ENCODE measurements around the gene CNOT4.

- TF ChIP-seq ZBTB46 (CRISPR knock-in tag; IDR thresholded peaks at IDR 0.05; ENCODE audit: borderline replicate concordance) (no peak), EP300 (IDR thresholded peaks at IDR 0.05; ENCODE audit: low read depth in 2 of 2, low read length in 2 of 2) (no peak), EP300 (CRISPR knock-in tag; IDR thresholded peaks at IDR 0.05; ENCODE audit: borderline replicate concordance) (no peak), ZNF354B (CRISPR knock-in tag; IDR thresholded peaks at IDR 0.05) (no peak), USF2 (IDR thresholded peaks at IDR 0.05; ENCODE audit: low read depth, low read length) (no peak), USF2 (CRISPR knock-in tag; IDR thresholded peaks at IDR 0.05; ENCODE audit: borderline replicate concordance) (no peak), POLR2A (IDR thresholded peaks at IDR 0.05; ENCODE audit: insufficient read depth in 1 of 2, low read depth in 2 of 2, low read length in 2 of 2) (no peak), CTCF (CRISPR knock-in tag; IDR thresholded peaks at IDR 0.05) (no peak), ZNF580 (CRISPR knock-in tag; IDR thresholded peaks at IDR 0.05; ENCODE audit: borderline replicate concordance, low read depth) (no peak), SCMH1 (CRISPR knock-in tag; IDR thresholded peaks at IDR 0.05; ENCODE audit: borderline replicate concordance) (no peak), HDAC1 (CRISPR knock-in tag; IDR thresholded peaks at IDR 0.05) (no peak), SETDB1 (CRISPR knock-in tag; IDR thresholded peaks at IDR 0.05; ENCODE audit: borderline replicate concordance) (no peak), FOXP4 (CRISPR knock-in tag; IDR thresholded peaks at IDR 0.05) (no peak), RFX1 (IDR thresholded peaks at IDR 0.05) (no peak), WIZ (CRISPR knock-in tag; IDR thresholded peaks at IDR 0.05) (no peak), POLR2AphosphoS5 (IDR thresholded peaks at IDR 0.05; ENCODE audit: low read depth, low read length) (no peak)
Observed at GRCh38 chr7:135536150-135536549, 26.2 kb upstream of the CNOT4 start.

Data from HepG2 (cell line).